ENCODE measurements around the gene NUP43. TPM values are rescaled to one million over a fixed set of nuclear protein-coding genes. Genes with fewer than 3 reads are reported as not detected.

Gene NUP43
- total RNA-seq, 1 donor from 2014 or later: 23.9 TPM

GRCh38 chr6:149681209-149681608 is 65.1 kb downstream of the NUP43 start:
- intact Hi-C loops (cut with DNase I): no loop called here
- H3K27ac ChIP-seq: no peak overlapping the region
- TF ChIP-seq, protein P1, sequence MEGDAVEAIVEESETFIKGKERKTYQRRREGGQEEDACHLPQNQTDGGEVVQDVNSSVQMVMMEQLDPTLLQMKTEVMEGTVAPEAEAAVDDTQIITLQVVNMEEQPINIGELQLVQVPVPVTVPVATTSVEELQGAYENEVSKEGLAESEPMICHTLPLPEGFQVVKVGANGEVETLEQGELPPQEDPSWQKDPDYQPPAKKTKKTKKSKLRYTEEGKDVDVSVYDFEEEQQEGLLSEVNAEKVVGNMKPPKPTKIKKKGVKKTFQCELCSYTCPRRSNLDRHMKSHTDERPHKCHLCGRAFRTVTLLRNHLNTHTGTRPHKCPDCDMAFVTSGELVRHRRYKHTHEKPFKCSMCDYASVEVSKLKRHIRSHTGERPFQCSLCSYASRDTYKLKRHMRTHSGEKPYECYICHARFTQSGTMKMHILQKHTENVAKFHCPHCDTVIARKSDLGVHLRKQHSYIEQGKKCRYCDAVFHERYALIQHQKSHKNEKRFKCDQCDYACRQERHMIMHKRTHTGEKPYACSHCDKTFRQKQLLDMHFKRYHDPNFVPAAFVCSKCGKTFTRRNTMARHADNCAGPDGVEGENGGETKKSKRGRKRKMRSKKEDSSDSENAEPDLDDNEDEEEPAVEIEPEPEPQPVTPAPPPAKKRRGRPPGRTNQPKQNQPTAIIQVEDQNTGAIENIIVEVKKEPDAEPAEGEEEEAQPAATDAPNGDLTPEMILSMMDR (IDR thresholded peaks at IDR 0.05): no peak
- ATAC-seq (no peak), DNase-seq (no peak)
- no peaks in the 10 kb centered on the region for H3K9me3 ChIP-seq
- H3K4me3 ChIP-seq: no peak overlapping the region
- no peaks in the 10 kb centered on the region for H3K27me3 ChIP-seq
- no peaks in the 10 kb centered on the region for H3K4me1 ChIP-seq
- H3K36me3 ChIP-seq: peaks cover 64% of the 10 kb centered on the region

DNA sequence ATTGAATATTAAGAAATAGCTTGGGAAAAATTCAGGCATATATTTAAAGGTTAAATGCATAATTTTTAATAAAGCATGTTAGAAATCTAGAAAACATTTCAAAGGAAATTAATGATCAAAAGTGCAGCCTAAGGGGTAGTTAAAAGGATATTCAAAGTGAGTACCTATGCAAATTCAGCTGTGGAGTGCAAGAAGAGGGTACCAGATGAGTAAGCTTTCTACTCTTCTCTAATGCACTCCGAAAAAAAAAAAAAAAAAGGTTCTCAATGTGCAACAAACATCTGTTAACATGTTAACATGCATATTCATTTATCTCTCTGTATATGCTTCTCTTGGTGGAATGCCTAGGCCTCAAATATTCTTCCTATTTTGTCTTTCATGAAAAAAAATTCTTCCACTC is 65.8 kb downstream of the NUP43 start:
- DNase-seq: no peak
- Histone ChIP-seq H3K27ac (no peak overlapping the region), H3K27me3 (no peaks in the 10 kb centered on the region), H3K4me1 (no peaks in the 10 kb centered on the region), H3K36me3 (peaks cover 71% of the 10 kb centered on the region), H3K4me3 (no peak overlapping the region), H3K9me3 (no peaks in the 10 kb centered on the region)
- intact Hi-C loops (cut with DNase I): no loop called here
- ATAC-seq: no peak
- TF ChIP-seq, protein P1 (IDR thresholded peaks at IDR 0.05): no peak

Other genes with a start within 250 kb of the NUP43 start
- 28.8 TPM for gene PPIL4, start 200.5 kb downstream of the NUP43 start, total RNA-seq
- gene GINM1, start 180.2 kb downstream of the NUP43 start, total RNA-seq: 50.8 TPM
- gene KATNA1, start 97.8 kb downstream of the NUP43 start, total RNA-seq: 14.3 TPM
- gene LATS1, start 28.4 kb downstream of the NUP43 start, total RNA-seq: 29.8 TPM
- gene PCMT1, start 3.2 kb upstream of the NUP43 start, total RNA-seq: 69.4 TPM
- gene LRP11, start 117.8 kb upstream of the NUP43 start, total RNA-seq: 51.1 TPM
- gene RAET1E, start 151.6 kb upstream of the NUP43 start, total RNA-seq: 0.96 TPM
- 1.2 TPM for gene RAET1G, start 176.6 kb upstream of the NUP43 start, total RNA-seq
- 2.3 TPM for gene ULBP2, start 195.5 kb upstream of the NUP43 start, total RNA-seq
- gene ULBP1, start 217.4 kb upstream of the NUP43 start, total RNA-seq: 1.2 TPM